AG09319 (cell line): Measurements from ENCODE around the gene ITGA3.

ENCODE experiments used
- DNase-seq: peaks from one replicate; pipeline ENCODE4 v3.0.0-alpha.2; 2010; ENCODE audit warnings: low read depth; ENCODE audit errors: extremely low read depth
- TF ChIP-seq, protein P1 (sequence below): IDR thresholded peaks from 2 replicates; pipeline ENCODE4 v1.5.1; 2011; ENCODE audit warnings: low read depth, mild to moderate bottlenecking, inconsistent platforms, low read length, moderate library complexity

ITGA3 gene

DNA sequence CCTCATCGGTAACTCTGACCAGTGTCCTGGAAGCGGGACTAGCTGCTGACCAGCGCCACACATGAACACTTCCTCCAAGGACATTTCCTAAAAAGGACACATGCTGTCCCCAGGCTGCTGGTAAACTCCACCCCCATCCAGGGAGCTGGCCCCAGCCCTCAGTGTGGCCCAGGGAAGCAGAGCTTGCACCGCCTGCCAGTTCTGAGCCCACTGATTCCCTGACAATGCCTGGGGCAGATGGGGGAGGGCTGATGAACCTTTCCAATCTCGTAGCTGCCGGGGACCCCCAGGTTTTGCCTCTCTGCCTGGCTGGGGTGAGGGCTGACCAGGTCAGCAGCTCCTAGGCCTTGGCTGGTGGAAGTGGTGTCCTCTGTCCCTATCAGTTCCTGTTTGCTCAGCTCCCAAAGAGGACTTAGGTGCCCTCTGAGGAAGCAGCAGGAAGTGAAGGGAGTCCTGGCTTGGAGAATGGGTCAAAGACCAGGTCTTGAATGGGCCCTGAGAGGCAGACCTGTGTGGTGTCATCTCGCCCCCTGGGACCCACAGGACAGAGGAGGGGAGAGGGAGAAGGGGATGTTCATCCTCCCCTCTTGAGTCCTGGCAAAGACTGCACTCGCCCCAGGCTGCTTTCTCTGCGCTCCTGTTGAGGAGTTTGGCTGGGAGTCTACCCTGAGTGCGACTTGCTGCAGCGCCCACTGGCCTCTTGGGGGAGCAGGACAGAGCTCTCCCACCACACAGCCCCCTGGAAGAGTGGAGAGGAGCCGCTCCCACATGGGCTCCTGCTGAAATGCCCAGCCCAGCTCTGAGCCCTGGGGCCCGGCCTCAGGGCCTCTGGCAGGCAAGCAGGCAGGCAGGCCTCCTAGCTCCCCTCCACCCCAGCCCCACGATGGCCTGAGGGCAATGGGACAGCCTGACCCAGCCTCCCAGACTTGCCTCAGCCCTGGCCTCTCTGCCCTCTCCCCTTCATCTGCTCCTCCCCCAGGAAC, 56.1 kb downstream of the ITGA3 start:
- DNase-seq, result no peak
- TF ChIP-seq, protein P1, sequence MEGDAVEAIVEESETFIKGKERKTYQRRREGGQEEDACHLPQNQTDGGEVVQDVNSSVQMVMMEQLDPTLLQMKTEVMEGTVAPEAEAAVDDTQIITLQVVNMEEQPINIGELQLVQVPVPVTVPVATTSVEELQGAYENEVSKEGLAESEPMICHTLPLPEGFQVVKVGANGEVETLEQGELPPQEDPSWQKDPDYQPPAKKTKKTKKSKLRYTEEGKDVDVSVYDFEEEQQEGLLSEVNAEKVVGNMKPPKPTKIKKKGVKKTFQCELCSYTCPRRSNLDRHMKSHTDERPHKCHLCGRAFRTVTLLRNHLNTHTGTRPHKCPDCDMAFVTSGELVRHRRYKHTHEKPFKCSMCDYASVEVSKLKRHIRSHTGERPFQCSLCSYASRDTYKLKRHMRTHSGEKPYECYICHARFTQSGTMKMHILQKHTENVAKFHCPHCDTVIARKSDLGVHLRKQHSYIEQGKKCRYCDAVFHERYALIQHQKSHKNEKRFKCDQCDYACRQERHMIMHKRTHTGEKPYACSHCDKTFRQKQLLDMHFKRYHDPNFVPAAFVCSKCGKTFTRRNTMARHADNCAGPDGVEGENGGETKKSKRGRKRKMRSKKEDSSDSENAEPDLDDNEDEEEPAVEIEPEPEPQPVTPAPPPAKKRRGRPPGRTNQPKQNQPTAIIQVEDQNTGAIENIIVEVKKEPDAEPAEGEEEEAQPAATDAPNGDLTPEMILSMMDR, result no peak

DNA sequence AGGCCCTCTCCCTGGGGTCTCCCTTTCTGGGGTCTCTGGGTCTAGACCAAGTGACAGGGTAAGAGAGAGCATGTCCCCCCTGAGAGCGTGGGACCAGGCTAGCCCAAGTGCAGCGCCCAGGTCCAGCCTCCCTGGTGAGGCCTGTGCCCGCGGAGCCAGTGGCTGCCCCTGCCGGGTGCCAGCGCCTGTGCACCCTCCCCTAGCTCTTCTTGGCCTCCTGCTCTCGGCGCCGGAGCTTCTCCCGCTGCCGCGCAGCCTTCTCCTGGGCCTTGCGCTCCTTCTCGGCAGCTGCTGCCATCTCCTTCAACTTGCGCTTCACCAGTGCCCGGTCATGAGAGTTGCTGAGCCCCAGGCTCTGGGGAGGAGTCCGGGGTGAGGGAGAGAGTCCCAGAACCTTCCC, 56.8 kb downstream of the ITGA3 start:
- no peak for DNase-seq
- TF ChIP-seq, protein P1, result no peak

DNA sequence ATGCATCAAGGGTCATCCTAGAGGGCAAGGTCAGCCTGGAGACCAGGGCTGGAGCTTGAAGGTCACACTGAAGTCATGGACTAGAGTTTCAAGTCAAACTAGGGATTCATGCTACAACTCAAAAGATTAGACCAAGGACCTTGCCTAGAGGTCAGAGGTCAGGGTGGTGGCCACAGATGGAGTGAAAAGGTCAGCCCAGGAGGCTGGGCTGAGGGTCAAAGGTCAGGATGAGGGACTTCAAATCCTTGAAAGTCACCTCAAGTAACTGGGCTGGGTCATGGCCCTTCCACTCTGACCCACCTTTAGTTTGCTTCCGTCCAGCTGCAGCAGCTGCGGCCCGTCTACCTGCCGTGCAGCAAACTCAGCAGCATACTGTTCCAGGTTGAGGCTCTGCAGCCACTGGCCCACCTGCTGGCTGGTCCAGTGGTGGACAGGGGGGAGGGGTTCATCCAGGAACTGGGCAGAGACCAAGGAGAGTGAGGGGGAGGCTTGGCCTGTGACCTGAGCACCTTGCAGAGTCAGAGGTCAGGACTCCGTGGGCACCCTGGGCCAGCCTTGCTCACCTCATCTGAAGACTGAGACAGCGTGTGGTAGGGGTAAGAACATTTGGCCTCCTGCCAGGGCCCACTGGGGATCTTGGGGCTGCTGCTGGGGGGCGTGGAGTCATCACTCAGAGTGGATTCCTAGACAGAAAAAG, 57.9 kb downstream of the ITGA3 start:
- DNase-seq, result no peak
- TF ChIP-seq, protein P1, result no peak

DNA sequence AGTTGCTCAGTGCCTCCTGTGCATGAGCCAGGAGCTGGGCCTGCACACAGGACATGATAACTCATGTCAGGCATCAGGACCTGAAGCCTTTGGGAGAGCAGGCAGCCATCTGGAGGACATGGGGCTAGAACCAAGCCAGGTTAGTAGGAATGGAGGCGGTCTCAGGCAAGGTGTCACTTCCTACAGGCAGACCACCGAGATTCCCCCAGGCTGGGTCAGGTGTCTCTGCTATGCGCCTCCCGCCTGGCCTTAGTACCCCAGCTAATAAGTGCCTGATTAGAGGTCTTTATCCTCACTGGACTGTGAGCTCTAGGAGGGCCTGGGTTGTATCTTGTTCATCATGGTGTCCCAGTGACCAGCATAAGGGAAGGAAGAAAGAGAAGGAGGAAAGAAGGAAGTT, 58.5 kb downstream of the ITGA3 start:
- no peak for DNase-seq
- TF ChIP-seq, protein P1, result no peak

DNA sequence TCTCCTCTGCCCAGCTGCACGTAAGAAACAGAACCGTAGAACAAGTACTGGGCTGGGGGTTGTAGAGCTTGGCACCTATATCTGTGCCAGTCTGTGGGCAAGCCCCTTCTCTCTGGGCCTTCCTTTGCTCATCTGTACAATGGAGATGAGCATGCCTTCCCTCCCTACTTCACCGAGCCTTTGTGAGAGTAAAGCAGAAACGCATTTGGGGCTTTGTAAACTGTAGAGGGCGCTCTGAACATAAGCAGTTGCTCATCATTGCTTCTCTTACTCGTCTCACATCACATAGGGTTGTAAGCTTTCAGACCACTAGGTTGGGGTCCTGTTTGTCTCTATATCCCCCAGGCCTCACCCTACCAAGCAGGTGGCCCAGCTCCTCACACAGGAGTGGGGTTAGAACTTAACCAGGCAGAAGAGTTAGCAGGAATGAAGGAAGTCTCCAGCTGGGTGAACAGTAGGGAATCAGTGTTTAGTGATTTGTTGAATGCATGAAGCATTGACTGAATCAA, 59.0 kb downstream of the ITGA3 start:
- no peak for DNase-seq
- TF ChIP-seq, protein P1, result peak; percentile 76

DNA sequence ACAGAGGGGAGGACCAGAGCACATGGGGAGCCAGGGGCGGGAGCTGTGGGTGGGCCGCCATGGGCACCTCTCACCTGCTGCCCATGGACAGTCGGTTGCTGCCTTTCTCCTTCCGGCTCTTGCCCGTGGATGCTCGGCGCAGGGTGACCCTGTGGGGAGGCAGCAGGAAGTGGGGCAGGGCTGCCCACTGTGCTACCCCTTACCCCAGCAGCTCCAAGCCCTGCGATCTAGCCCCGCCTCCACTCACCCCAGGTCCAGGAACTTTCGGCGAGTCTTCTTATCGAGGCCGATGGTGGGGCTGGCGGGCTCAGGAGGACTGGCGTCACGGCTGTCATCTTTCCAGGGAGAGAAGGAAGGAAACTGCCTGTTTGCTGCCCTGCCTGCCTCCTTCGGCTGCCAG, 59.8 kb downstream of the ITGA3 start:
- DNase-seq, result no peak
- TF ChIP-seq, protein P1, result no peak
